Esophagus squamous epithelium (tissue), 4 donors: ENCODE results near the gene CPSF7.

Experiments used
- POLR2A ChIP-seq, 4 donors: fragments of 450-650 bp; IDR thresholded peaks; one replicate each; pipeline ENCODE4 v1.6.1; 2017; ENCODE audit warnings: antibody characterized with exemption in 4 of 4, mild to moderate bottlenecking in 4 of 4, moderate library complexity in 3 of 4
- TF ChIP-seq, protein P1 (sequence below), 6 experiments: fragments of 450-650 bp in 4 of 6; fragments of 200-600 bp in 2 of 6; sonication (generic) in 2 of 6; IDR thresholded peaks; one replicate each; pipeline ENCODE4 v1.5.1; 2016 to 2019; ENCODE audit warnings: antibody characterized with exemption in 6 of 6, mild to moderate bottlenecking in 4 of 6, moderate library complexity in 4 of 6

- TF ChIP-seq, protein P1, sequence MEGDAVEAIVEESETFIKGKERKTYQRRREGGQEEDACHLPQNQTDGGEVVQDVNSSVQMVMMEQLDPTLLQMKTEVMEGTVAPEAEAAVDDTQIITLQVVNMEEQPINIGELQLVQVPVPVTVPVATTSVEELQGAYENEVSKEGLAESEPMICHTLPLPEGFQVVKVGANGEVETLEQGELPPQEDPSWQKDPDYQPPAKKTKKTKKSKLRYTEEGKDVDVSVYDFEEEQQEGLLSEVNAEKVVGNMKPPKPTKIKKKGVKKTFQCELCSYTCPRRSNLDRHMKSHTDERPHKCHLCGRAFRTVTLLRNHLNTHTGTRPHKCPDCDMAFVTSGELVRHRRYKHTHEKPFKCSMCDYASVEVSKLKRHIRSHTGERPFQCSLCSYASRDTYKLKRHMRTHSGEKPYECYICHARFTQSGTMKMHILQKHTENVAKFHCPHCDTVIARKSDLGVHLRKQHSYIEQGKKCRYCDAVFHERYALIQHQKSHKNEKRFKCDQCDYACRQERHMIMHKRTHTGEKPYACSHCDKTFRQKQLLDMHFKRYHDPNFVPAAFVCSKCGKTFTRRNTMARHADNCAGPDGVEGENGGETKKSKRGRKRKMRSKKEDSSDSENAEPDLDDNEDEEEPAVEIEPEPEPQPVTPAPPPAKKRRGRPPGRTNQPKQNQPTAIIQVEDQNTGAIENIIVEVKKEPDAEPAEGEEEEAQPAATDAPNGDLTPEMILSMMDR (IDR thresholded peaks at IDR 0.05): peak in 2 of 6 experiments; percentile 7 to 17
- no peak for TF ChIP-seq POLR2A (IDR thresholded peaks at IDR 0.05)
Observed at GRCh38 chr11:61429346-61429690, 457 bp downstream of the CPSF7 start.
